Occipital lobe (tissue), 2 donors: ENCODE data around the gene DCK. TPM values are rescaled to one million over a fixed set of nuclear protein-coding genes. Genes with fewer than 3 reads are reported as not detected.
A peak's percentile ranks its signal among the peaks of the same experiment; 100 is the strongest.

Source experiments
- DNase-seq: peaks from one replicate; lab custom pipeline; 2025; lab: John Stamatoyannopoulos, UW
- total RNA-seq: library from RNA; depleted of rRNA; stranded (reverse); fragments of >200 nt; gene quantifications from one replicate; pipeline ENCODE4 v1.2.3, GENCODE V29; 2014

The DCK gene
- 125 TPM for total RNA-seq

GRCh38 chr4:70993181-70994068 lies at the start of gene DCK:
Gene DCK (plus strand): TSS chr4:70993649. CDS start chr4:70993836, 187 bp downstream.
- DNase-seq: peak; percentile 80

DNA sequence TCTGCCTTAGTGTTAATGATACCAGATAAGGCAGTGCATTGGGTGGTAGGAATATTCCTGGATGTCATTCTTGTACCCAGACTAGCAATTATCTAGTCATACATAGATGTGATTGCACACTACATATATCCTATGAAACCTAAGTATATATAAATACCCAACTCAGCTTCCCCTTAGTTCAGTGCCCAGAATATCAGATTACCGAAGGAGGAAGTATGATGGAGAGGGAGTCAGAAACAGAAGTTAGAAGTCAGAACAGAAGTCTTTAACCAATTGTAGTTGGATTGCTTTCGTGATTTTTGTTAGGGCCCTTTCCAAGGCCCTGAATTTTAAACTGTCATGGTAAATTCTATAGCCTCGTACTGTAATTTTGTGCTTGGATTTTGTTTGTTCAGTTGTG lies 48.4 kb upstream of the DCK start:
- DNase-seq: no peak

DNA sequence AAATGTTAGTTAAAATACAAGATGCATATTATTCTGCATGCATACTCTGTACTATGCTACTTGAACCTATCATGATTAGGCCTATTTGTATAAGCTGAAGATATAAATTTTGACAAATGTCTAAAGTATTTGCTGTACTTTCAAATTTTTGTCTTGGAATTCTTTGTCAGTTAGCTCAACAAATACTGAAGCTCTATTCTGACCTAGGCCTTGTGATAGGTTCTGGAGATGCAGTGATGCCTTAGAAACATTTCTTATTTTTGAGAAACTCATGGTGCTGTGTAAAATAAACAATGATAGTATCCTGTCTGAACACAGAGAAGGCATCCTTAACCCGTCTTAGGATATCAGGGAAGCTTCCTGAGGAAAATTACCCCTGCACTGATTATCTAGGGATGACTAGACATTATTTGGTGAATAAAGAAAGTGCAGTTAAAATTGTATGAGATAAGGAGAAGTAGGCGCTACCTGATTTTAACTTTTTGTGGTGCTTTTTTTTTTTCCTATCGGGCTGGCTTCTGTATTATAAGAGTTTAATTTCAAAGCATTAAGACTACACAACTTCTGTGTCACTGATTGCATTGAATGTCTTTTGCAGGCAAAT lies 47.9 kb upstream of the DCK start:
- DNase-seq: no peak

- DNase-seq: no peak
Observed at GRCh38 chr4:70946939-70947338, 46.5 kb upstream of the DCK start.

DNA sequence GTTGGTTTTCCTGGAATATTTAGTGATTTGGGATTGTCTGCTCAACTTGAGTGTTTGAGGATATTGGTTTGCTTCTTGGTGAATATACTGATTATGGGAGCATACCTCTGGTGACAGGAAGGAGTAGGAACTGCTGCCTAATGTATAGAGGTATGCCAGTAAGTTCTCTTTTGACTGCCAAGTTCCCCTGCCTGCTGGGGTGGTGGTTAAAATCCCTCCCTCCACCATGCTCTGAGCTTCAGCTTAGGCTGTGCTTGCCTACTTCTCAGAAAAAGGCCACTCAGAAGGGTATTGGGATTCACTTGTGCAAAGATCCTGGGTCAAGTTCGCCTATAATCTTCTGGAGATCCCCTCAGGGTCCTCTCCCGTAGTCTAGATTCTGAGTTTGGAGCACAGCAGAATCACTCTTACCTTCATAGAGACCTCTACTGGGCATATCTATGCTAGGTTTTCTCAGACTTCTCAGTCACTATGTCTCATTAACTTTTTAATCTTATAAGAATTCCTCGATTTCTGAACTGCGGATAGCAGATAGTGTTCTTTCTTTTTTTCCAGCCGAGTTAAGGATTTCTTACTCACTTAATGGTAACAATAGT lies 44.7 kb upstream of the DCK start:
- DNase-seq: no peak

- DNase-seq: no peak
Observed at GRCh38 chr4:70954032-70954431, 39.4 kb upstream of the DCK start.

DNA sequence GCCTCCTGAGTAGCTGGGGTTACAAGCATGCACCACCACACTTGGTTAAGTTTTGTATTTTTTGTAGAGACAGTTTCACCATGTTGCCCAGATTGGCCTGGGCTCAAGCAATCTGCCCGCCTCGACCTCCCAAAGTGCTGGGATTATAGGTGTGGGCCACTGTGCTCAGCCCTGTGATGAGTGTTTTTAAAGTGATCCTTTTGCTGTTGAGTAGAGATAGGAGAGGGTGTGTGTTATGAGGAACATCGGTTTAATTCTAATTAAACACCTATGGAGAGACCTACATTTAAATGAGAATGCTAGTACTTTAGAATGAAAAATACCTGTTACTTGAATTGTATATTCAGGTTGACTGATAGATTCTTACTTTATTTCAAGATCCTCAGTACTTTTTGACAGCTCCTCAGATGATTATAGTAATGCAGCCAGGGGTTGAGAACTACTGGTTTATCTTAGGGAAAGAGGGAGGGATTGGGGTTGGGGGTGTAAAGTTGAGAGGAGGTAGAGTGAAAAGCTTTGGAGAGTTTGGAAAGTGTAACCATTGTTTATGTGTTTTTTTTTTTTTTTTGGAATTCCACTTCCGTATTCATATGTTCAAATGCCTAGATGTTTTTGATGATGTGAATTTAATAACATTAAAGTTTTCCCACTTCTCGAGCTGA lies 36.8 kb upstream of the DCK start:
- DNase-seq: no peak

DNA sequence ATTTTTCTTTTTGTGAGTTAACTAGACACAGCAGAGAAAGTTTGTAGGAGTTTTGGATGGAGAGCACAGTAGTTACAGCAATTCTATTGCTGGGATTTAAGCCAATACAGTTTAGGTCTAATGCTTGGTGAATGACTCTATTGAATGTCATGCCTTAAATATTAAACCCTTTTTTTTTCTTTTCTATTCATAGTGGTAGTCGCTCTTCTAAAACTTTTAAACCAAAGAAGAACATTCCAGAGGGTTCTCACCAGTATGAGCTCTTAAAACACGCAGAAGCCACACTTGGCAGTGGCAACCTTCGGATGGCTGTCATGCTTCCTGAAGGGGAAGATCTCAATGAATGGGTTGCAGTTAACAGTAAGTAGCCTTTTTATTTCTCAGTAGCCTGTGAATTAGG lies 34.8 kb upstream of the DCK start:
- no peak for DNase-seq

DNA sequence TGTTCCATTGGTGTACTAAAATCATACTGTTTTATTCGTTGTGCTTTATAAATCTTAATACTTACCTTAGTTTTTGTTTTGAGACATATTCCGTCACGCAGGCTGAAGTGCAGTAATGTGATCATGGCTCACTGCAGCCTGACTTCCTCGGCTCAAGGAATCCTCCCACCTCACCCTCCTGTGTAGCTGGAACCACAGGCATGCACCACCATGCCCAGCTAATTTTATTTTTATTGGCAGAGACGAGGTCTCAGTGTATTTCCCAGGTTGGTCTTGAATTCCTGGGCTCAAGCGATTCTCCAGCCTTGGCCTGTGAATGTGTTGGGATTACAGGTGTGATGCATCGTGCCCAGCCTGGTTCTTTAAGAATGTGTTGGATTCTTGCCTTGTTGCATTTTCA lies 24.4 kb upstream of the DCK start:
- DNase-seq: no peak

GRCh38 chr4:70976252-70976651 lies 17.2 kb upstream of the DCK start:
- DNase-seq: no peak

DNA sequence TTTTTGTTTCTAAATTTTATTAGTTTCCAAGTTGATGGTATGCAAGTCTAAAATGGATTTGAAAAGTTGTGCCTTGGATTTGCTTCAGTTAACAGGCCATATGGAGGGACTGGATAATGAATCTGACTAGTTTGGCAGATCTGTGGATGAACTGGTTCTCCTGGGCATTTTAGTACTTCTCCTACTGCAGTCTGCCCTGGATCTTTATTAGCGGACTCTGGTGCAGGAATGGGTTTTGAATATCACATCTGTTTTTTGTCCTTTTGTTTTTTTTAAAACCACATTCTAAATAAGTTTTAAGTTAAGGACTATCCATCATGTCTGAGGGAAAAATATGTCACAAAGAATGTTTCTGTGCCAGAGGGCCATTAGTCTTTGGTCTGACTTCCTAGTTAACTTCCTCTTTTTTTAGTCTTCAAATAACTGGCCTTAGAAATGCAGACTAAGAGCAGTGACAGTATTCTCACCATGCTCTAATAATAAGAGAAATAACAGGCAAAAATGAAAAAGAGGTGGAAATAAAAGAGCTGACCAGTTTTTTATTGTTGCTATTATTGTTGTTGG lies 13.9 kb upstream of the DCK start:
- DNase-seq: no peak

DNA sequence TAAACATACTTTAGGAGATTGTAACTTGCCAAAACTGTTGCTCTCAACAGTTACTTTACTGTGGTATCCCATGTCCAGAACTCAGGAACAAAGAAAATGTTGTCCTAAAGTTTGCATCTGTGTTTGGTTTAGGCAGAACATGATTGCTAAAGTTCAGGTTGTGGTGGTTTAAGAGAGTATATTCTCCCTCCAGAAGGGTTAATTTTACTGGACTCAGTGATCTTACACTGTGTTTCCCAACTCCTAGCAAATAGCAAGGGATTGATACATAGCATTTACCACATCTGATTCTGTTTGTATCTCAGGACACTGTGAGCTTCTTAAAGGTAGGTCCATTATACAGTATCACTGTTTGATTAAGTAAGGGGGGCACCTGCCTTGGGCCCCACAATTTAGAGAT lies 13.3 kb upstream of the DCK start:
- no peak for DNase-seq

DNA sequence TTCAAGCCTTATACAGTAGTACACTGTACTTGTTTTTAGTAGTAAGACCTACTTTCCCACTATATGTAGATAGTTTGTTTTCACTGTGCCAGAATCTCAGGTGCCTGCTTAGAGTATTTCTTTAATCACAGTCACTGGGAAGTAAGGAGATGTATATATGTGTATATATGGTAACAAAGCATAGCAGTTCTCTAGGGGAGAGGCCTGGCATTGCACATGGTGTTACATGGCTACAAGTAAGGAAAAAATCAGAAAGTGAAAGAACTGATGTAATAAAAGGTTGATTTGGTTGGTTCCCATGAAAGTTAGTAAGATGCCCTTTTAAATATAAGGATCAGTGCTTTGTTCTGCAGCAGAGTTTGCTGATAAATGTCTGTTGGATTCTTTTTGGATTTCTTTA lies 9.3 kb upstream of the DCK start:
- DNase-seq: no peak

DNA sequence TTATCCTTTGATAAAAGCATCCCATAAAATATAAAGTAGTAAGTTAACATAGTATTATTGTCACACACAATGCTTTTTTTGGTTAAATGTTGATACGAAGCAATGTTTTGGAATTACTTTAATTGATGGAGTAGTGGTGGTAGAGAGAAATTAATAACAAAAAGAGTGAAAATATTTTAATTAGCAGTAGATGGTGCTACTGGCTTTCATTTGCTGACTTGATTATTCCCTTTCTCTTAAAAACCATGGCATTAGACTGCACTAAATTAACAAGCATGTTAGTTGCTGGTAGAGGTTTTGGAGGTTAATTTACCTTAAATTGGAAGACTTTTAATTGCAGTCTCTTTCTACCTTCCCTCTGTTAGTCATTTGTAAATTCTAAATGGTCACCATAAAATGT lies 8.9 kb upstream of the DCK start:
- DNase-seq: no peak

DNA sequence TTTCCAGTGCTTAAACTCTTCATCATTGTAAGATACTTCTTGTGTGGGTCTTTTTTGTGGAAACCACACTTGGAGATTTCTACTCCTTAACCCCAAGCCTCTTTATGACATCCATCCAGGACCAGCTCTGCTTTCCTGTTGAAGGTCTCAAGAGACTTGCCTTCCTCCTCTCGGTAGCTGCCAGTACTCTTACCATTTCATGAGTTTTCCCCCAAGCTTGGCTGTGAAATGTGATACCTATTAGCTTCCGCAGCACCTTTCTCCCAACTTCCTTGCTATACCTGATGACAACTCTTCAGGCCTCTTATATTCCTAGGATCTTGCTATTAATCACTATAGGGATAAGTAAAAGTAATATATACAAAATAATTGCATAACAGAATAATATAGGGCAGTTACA lies 1.9 kb upstream of the DCK start:
- no peak for DNase-seq

- DNase-seq: peak; percentile 2
Observed at GRCh38 chr4:70992391-70992881, 1.0 kb upstream of the DCK start.

DNA sequence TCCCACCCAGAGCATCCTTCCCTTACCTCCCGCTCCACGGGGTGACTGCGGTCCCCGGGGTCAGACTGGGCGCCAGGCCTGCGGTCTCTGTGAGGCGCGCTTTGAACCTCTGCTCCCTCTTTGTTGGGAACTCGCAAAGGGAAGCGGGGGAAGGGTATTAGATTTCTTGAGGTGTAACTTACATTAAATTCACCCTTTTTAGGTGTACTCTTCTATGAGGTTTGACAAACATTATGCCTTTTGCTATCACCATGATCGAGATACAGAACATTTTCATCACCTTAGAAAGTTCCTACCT lies 569 bp downstream of the DCK start:
- DNase-seq: no peak

DNA sequence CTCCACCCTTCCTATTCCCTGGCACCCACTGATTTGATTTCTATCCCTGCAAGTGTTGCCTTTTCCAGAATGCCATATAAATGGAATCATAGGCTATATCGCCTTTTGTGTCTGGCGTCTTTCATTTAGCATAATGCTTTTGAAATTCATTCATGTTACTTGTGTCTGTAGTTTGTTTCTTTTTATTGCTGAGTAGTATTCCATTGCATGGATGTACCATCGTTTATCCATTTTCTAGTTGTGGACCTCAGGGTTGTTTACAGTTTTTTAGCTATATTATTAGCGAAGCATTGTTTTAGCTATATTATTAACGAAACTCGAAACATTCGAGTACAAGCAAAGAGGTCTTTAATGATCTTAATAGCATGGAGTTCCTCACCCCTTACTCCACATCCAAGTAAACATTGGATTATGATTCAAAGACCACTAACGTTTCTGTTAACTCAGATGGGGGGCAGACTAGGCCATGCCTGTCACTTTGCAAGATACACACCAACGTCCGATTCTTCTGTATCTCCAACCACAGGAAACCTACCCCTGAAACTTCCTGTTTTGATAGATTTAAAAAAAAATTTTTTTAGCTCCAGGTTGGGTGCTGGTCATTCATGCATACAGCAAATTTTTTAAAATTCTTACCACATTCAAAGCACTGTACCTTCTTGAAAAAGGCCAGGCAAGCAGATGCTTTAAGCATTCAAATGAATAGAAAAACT lies 1.1 kb downstream of the DCK start:
- DNase-seq: no peak

- peak; percentile 3 for DNase-seq
Observed at GRCh38 chr4:70996018-70996360, 2.5 kb downstream of the DCK start.

DNA sequence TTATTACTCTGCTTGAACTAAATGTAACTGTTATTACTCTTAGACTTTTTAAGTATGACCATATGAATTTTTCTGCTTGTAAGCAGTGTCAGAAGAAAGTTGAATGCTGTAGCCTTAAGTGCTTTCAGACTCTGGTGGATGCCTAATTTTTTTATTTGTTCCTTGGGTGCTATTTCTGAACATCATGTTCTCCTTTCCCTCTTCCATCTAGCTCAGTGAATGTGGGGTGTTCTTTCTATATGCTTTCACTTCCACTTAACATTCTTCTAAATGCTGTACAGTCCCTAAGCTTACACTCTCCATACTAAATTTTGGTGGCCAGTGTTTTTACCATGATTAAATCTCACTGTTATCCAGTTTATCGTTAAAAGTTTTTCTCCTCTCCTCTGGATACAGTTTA lies 3.6 kb downstream of the DCK start:
- DNase-seq: no peak

- DNase-seq: no peak
Observed at GRCh38 chr4:70997546-70997945, 4.1 kb downstream of the DCK start.
